ENCODE data around the gene EFR3B.
A peak's percentile ranks its signal among the peaks of the same experiment; 100 is the strongest.
"Not testable (repeated sequence)": the region's sequence is repeated elsewhere in the genome, so short reads cannot be mapped to it uniquely, and the experiment has no call there.

Gene EFR3B

GRCh38 chr2:25073025-25073424 is 31.1 kb downstream of the EFR3B start:
- no peak for DNase-seq (ENCODE audit: low spot score)

- no peak for DNase-seq (ENCODE audit: low spot score)
Measured at GRCh38 chr2:25073914-25074313, 32.0 kb downstream of the EFR3B start.

DNA sequence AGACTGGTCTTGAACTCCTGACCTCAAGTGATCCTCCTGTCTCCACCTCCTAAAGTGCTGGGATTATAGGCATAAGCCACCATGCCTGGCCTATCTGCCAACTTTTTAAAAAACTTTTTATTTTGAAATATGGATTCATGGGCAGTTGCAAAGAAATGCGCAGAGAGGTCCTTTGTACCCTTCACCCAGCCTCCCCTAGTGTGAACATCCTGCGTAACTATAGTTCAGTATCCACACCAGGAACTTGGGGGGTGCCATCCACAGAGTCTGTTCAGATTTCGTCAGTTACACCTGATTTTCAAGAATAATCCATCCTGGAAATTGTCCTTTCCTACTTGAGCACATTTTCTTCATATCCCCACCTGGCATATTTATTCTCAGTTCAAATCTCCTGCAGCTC is 33.0 kb downstream of the EFR3B start:
- DNase-seq (ENCODE audit: low spot score): no peak

DNA sequence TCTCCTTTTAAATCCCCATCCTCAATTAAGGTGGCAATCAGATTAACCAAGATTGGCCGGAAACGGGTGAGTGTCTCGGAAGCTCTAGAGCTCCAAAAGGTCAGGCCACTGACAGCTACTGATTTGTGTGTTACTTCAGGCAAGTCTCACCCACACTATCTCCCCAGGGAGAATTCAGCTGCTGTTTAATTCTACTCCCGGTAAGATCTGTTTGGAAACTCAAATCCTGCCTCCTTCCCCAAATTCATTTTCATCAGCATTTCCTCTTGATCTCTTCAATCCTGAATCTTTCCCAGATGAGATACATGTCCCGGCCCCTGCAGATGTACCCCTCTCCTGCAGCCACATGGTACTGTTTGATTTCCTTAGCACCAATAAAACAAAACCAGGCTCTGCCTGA is 34.9 kb downstream of the EFR3B start:
- DNase-seq (ENCODE audit: low spot score): no peak

DNA sequence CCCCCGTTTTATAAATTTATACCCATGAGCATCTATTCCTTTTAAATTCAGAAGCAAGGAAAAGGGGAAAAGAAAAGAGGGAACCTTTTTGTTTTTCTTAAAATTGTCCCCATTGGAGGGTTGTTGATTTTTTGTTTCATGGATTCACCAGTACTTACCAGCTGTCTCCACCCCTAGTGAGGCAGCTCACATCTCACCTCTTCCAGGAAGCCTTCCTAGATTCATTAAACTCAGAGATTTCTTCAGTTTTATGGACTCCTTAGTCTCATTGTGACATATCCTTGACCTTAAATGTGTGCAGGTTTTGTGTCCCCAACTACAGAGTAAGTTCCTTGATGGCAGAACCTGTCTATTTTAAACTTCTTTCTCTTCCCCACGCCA is 35.9 kb downstream of the EFR3B start:
- DNase-seq (ENCODE audit: low spot score): no peak

DNA sequence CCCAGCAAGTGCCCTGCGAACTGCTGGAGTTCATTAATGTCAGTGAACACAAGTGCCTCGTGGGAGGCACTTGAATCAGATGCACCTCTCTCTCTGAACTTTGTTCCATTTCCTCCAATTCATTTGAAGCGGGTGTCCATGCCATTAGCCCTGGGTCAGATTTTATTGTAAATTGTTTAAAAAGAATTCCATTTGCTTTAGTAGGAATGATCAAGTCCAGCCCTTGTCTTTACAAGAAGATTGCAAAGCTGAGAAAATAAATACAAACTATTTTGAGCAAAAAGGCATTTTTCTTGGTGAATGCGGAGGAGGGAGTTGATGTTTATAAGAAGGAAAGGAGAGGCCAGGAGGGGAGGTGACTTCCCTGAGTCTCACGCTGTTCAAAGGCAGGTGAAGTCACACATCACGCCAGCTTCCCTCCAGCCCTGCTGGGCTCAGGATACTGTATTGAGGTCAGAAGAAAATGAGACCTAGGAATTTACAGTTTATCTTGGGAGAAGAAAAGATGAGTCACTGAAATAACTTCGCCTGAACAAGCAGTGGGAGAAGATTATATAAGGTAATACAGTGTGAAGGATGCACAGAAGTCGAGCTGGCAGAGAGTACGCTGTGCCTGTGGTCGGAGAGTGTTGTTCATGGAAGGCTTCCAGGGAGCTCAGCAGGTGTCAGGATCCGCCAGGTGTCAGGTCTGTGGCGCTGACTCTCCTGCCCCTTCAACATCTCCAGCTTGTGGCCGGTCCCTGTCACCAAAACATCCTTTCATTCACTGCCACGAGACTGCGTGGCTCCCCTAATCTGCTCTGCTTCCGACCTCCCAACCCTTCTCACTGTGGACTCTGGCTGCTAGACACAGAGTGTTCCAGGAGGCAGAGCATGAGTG is 36.5 kb downstream of the EFR3B start:
- DNase-seq (ENCODE audit: low spot score): peak; percentile 70

- DNase-seq (ENCODE audit: low spot score): no peak
Measured at GRCh38 chr2:25079050-25079635, 37.3 kb downstream of the EFR3B start.

GRCh38 chr2:25081237-25081790 is 39.4 kb downstream of the EFR3B start:
- DNase-seq (ENCODE audit: low spot score): no peak

DNA sequence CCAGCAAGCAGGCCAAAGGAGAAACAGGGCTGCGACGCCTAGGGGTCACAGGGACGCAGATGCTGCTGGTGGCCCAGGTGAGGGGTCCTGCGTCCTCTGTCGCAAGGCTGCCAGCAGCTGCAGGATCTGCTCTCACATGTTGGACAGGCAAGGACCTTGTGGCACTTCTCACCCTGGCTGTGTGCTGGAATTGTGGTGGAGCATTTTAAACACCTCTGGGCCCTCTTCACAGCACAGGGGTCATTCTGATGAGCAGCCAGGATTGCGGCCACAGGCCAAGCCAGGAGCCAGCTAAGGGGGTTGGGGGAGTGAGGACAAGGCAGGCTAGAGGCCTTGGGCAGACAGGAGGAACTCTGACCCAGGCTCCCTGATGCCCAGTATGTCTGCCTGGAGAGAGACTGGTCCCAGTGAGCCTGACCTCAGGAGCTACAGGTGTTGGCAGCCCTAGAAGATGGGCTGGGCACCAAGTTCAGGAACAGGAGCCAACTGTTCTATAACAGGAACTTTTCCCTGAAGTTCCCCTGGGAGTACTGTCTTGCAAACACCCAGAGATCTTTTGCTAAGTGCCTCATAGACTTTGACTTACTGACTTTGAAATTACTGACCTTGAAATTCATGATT is 40.2 kb downstream of the EFR3B start:
- DNase-seq (ENCODE audit: low spot score): no peak

DNA sequence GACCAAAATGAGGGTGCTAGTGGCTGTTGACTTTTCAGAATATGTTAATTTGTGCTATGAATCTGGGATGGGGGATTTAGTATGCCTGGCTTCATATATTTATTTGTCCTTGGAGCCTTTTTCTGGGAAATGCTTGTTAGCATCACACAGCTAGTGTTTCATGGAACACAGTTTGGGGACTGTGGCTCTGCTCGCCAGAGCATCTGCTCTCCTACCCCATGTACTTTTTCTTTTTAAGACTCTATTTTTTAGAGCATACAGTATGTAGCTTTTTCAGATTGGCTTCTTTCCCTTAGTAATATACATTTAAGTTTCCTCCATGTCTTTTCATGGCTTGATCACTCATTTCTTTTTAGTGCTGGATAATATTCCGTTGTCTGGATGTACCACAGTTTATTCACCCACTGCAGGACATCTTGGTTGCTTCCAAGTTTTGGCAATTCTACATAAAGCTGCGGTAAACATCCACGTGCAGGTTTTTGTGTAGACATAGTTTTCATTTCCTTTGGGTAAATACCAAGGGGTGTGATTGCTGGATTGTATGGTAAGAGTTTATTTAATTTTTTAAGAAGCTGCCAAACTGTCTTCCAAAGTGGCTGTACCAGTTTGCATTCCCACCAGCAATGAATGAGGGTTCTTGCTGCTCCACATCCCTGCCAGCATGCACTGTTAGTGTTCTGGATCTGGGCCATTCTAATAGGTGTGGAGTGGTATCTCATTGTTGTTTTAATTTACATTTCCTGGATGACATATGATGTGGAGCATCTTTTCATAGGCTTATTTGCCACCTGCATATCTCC is 44.1 kb downstream of the EFR3B start:
- no peak for DNase-seq (ENCODE audit: low spot score)

DNA sequence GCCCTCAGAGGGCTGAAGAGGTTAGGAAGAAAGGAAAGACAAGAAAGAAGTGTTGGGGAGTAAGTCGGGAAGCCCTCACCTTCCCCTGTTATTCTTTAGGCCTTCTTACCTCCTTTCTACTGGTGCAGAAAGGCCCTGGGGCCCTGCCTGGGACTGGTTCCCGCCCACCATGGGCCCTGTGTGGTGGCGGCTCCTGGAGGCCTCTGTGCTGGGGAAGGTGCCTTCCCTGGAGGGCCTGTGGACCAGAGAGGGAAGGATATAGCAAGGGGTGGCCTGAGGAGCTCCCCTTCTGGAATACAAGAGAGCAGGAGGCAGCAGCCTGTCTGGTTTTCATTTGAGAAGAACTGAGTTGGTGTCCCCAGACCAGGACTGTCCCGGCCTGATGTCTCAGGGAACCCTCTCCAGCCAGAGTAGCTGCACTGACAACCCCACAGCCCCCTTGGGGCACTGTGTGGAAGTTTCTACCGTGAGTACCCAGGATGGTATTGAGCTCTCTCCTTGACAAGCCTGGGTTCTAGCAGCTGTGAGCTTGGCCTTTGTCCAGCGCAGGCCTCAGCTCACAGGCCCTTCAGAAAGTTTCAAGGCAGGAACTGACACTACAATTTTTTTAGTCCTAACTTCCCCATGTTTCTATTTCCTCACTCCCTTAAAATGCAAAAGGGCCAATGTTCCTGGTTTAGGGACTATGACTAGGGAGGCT is 47.1 kb downstream of the EFR3B start:
- no peak for DNase-seq (ENCODE audit: low spot score)

GRCh38 chr2:25089605-25090315 is 47.9 kb downstream of the EFR3B start:
- DNase-seq (ENCODE audit: low spot score): no peak

GRCh38 chr2:25090801-25091200 is 48.9 kb downstream of the EFR3B start:
- DNase-seq (ENCODE audit: low spot score): no peak

GRCh38 chr2:25091265-25091664 is 49.4 kb downstream of the EFR3B start:
- DNase-seq (ENCODE audit: low spot score): no peak

GRCh38 chr2:25098056-25098455 is 56.2 kb downstream of the EFR3B start:
- DNase-seq (ENCODE audit: low spot score): no peak

DNA sequence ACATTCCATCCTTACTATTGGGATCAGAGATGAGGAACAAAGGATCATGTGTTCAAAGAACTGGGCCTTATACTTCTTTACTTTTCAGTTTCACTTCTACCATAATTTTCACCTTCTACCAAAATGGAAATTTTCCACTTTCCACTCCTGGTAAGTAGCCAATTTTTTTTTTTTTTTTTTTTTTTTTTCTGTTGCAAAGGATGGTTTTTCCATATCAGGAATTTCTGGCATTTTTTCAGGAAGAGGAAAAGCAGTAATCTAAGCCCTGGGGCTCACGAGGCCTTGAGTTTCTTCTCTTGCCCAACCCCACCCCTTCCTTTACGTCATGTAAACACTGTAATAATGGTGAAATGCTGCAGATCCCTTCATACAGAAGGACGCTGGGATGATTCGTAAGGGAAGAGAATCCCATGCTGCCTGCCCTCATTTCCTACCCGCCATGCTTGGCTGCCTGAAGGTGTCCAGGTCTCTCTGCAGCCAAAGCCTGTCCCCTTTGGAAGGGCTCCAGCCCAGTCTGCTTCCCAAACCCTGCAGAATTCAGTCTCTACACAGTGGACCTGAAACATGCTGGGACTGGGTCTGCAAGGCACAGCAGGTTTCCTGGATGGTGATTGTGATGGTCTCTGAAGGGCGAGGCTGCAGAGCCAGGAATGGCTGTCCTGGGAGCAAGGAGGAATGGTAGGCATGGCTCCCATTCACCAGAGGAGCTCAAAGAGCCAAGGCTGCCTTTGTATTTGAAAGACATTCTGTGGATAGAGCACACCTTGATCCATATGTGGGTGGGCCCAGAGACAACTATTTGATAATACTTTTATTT is 57.0 kb downstream of the EFR3B start:
- DNase-seq (ENCODE audit: low spot score): no peak

GRCh38 chr2:25102352-25102751 is 60.5 kb downstream of the EFR3B start:
- DNase-seq (ENCODE audit: low spot score): not testable (repeated sequence)

DNA sequence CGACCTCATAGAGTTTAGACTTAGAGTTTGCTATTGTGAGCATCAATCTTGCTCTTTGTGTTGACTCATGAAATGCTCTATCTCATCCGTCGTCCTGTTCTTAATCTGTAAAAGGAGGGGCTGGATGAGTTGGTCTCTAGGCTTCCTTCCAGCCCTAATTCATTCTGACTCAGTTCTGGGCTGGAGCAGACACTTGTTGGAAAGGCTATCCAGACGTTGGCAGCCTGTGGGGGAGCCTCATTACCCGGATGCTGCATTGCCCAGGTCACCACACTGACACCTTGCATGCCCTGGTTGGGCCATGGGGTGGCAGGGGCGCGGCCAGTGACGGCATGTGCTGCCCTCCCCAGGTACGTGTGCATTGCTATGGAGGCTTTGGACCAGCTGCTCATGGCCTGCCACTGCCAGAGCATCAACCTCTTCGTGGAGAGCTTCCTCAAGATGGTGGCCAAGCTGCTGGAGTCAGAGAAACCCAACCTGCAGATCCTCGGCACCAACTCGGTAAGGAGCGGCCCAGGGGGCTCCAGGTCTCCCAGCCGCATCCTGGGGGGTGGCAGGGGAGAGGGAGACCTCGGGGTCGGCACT is 61.5 kb downstream of the EFR3B start:
- DNase-seq (ENCODE audit: low spot score): no peak

DNA sequence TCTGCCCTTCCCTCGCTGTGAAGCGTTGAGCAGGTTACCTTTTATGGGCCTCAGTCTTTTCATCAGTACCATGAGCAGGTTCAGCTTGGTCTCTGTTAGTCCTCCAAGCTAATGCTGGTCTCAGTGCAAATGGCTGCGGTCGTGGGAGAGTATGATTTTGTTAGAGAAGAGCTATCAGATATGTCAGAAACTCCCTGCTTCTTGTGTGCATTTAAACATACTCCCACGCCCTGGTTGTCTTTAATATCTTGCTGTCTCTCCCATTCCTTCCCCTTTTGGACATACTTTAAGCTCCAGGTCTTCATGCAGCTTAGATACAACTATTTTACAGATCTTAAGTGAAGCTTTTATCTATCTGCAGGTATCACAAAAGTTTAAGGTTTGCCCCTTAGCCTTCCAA is 62.9 kb downstream of the EFR3B start:
- no peak for DNase-seq (ENCODE audit: low spot score)

Data from putamen (tissue), 1 donor.